Measurements from ENCODE around the gene TMEM144. TPM values are rescaled to one million over a fixed set of nuclear protein-coding genes. Genes with fewer than 3 reads are reported as not detected.

The TMEM144 gene
- total RNA-seq, 1 donor from 2014 or later, result 4.0 TPM

GRCh38 chr4:158236304-158237030 is 26.2 kb downstream of the TMEM144 start:
- TF ChIP-seq, protein P1, sequence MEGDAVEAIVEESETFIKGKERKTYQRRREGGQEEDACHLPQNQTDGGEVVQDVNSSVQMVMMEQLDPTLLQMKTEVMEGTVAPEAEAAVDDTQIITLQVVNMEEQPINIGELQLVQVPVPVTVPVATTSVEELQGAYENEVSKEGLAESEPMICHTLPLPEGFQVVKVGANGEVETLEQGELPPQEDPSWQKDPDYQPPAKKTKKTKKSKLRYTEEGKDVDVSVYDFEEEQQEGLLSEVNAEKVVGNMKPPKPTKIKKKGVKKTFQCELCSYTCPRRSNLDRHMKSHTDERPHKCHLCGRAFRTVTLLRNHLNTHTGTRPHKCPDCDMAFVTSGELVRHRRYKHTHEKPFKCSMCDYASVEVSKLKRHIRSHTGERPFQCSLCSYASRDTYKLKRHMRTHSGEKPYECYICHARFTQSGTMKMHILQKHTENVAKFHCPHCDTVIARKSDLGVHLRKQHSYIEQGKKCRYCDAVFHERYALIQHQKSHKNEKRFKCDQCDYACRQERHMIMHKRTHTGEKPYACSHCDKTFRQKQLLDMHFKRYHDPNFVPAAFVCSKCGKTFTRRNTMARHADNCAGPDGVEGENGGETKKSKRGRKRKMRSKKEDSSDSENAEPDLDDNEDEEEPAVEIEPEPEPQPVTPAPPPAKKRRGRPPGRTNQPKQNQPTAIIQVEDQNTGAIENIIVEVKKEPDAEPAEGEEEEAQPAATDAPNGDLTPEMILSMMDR (IDR thresholded peaks at IDR 0.05), result no peak
- no peak for DNase-seq (ENCODE audit: low spot score in 2 of 2)
- Histone ChIP-seq H3K36me3 (peaks cover 0 to 34% of the 10 kb centered on the region in 2 donors), H3K27ac (peak overlapping the region in 1 of 2 donors; percentile 21), H3K4me1 (peaks cover 0 to 6% of the 10 kb centered on the region in 2 donors), H3K27me3 (no peaks in the 10 kb centered on the region), H3K9me3 (no peaks in the 10 kb centered on the region), H3K4me3 (no peak overlapping the region)
- intact Hi-C loops (cut with DNase I), result no loop called here

DNA sequence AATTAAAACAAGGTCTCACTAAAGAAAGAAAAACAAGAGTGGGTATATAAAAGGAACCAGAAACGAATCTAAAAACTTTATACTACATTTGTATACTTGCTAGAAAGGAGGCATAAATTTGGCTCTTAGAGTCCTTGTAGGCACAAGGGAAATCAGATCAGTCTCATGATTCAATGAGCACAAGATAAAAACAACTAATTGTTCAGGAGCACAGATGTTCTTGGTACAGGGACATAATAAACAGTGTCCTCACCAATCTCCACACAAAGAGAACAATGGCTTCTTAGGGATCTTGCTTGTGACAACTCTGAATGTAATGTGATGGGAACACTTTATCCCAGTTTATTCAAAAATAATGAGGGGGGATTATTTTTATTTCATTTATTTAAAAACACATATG is 28.3 kb downstream of the TMEM144 start:
- Histone ChIP-seq H3K36me3 (peaks cover 0 to 29% of the 10 kb centered on the region in 2 donors), H3K27me3 (no peaks in the 10 kb centered on the region), H3K4me3 (no peak overlapping the region), H3K4me1 (peaks cover 0 to 6% of the 10 kb centered on the region in 2 donors), H3K27ac (no peak overlapping the region), H3K9me3 (no peaks in the 10 kb centered on the region)
- no peak for DNase-seq (ENCODE audit: low spot score in 2 of 2)
- TF ChIP-seq, protein P1 (IDR thresholded peaks at IDR 0.05), result no peak
- intact Hi-C loops (cut with DNase I), result no loop called here

- intact Hi-C loops (cut with DNase I), result no loop called here
- TF ChIP-seq, protein P1 (IDR thresholded peaks at IDR 0.05), result no peak
Observed at GRCh38 chr4:158239196-158239595, 28.9 kb downstream of the TMEM144 start.

GRCh38 chr4:158243071-158243470 is 32.8 kb downstream of the TMEM144 start:
- H3K4me3 ChIP-seq, result no peak overlapping the region
- no peaks in the 10 kb centered on the region for H3K27me3 ChIP-seq
- peak overlapping the region; percentile 6 to 39 for H3K27ac ChIP-seq
- H3K4me1 ChIP-seq, result no peaks in the 10 kb centered on the region
- DNase-seq (ENCODE audit: low spot score in 2 of 2), result no peak
- intact Hi-C loops (cut with DNase I), result no loop called here
- H3K36me3 ChIP-seq, result peaks cover 0 to 26% of the 10 kb centered on the region in 2 donors
- no peaks in the 10 kb centered on the region for H3K9me3 ChIP-seq
- TF ChIP-seq, protein P1 (IDR thresholded peaks at IDR 0.05), result no peak

More at GRCh38 chr4:158239196-158239595, 28.9 kb downstream of the TMEM144 start:
- no peaks in the 10 kb centered on the region for H3K27me3 ChIP-seq
- no peak for DNase-seq (ENCODE audit: low spot score in 2 of 2)
- H3K9me3 ChIP-seq, result no peaks in the 10 kb centered on the region
- H3K27ac ChIP-seq, result no peak overlapping the region
- H3K4me1 ChIP-seq, result peaks cover 0 to 6% of the 10 kb centered on the region in 2 donors
- peaks cover 0 to 26% of the 10 kb centered on the region in 2 donors for H3K36me3 ChIP-seq
- H3K4me3 ChIP-seq, result no peak overlapping the region

- TF ChIP-seq, protein P1 (IDR thresholded peaks at IDR 0.05), result no peak
- no peak overlapping the region for H3K27ac ChIP-seq
- no peaks in the 10 kb centered on the region for H3K9me3 ChIP-seq
- no peaks in the 10 kb centered on the region for H3K36me3 ChIP-seq
- no peaks in the 10 kb centered on the region for H3K4me1 ChIP-seq
- DNase-seq (ENCODE audit: low spot score in 2 of 2), result no peak
- H3K4me3 ChIP-seq, result no peak overlapping the region
- no peaks in the 10 kb centered on the region for H3K27me3 ChIP-seq
- intact Hi-C loops (cut with DNase I), result loop anchor here (5.0 kb wide), 1 partner anchor 78 kb away; the partner anchor contains the start of gene GASK1B
Observed at GRCh38 chr4:158250321-158250720, 40.0 kb downstream of the TMEM144 start.

All from ascending aorta (tissue), 2 donors.